ENCODE data around the gene CDH13. TPM values are rescaled to one million over a fixed set of nuclear protein-coding genes. Genes with fewer than 3 reads are reported as not detected.
A peak's percentile ranks its signal among the peaks of the same experiment; 100 is the strongest.

The CDH13 gene
- total and polyA plus RNA-seq, 2 donors (not counting 1 experiment from before 2014, with no cell fraction given), result 27.6 to 96.7 TPM

- Histone ChIP-seq H2AFZ (ENCODE audit: low read length) (no peak overlapping the region), H3K4me2 (ENCODE audit: extremely low read depth, insufficient read depth, low read length) (no peak overlapping the region), H3K27ac (ENCODE audit: insufficient read depth, low read length) (no peak overlapping the region), H3K27me3 (ENCODE audit: control insufficient read depth, insufficient read depth, low read length) (no peaks in the 10 kb centered on the region), H3K79me2 (ENCODE audit: control insufficient read depth, insufficient read depth, low read length) (no peaks in the 10 kb centered on the region), H3K4me1 (ENCODE audit: control insufficient read depth, extremely low read depth, insufficient read depth, low read length) (no peaks in the 10 kb centered on the region), H3K9me3 (ENCODE audit: control insufficient read depth, insufficient read depth, low read depth, low read length) (no peaks in the 10 kb centered on the region), H3K36me3 (ENCODE audit: control insufficient read depth, insufficient read depth, low read length) (no peaks in the 10 kb centered on the region), H4K20me1 (ENCODE audit: control insufficient read depth, extremely low read depth, insufficient read depth, low read length) (no peaks in the 10 kb centered on the region), H3K9ac (ENCODE audit: insufficient read depth, low read length) (no peak overlapping the region), H3K4me3 (replicated peaks in 1 of 4; ENCODE audit: control extremely low read depth in 1 of 4, insufficient read depth in 1 of 4, low read depth in 3 of 4, low read length in 4 of 4) (no peak overlapping the region)
- no peak for DNase-seq (ENCODE audit: low read depth in 2 of 2)
- TF ChIP-seq EZH2 (IDR thresholded peaks at IDR 0.05; ENCODE audit: low read length, missing control alignments) (no peak), CTCF (conservative IDR thresholded peaks at IDR 0.05 in 1 of 2, IDR thresholded peaks at IDR 0.05 in 1 of 2; ENCODE audit: low read depth in 1 of 2, low read length in 2 of 2) (no peak)
Observed at GRCh38 chr16:83198977-83199376, 572.2 kb downstream of the CDH13 start.

GRCh38 chr16:83200005-83200779 is 573.4 kb downstream of the CDH13 start:
- TF ChIP-seq EZH2 (IDR thresholded peaks at IDR 0.05; ENCODE audit: low read length, missing control alignments) (no peak), CTCF (conservative IDR thresholded peaks at IDR 0.05 in 1 of 2, IDR thresholded peaks at IDR 0.05 in 1 of 2; ENCODE audit: low read depth in 1 of 2, low read length in 2 of 2) (no peak)
- H3K9ac ChIP-seq (ENCODE audit: insufficient read depth, low read length), result no peak overlapping the region
- no peaks in the 10 kb centered on the region for H3K4me1 ChIP-seq (ENCODE audit: control insufficient read depth, extremely low read depth, insufficient read depth, low read length)
- no peak overlapping the region for H3K4me2 ChIP-seq (ENCODE audit: extremely low read depth, insufficient read depth, low read length)
- H4K20me1 ChIP-seq (ENCODE audit: control insufficient read depth, extremely low read depth, insufficient read depth, low read length), result no peaks in the 10 kb centered on the region
- H3K27ac ChIP-seq (ENCODE audit: insufficient read depth, low read length), result no peak overlapping the region
- no peaks in the 10 kb centered on the region for H3K79me2 ChIP-seq (ENCODE audit: control insufficient read depth, insufficient read depth, low read length)
- H3K27me3 ChIP-seq (ENCODE audit: control insufficient read depth, insufficient read depth, low read length), result no peaks in the 10 kb centered on the region
- no peak overlapping the region for H3K4me3 ChIP-seq (replicated peaks in 1 of 4; ENCODE audit: control extremely low read depth in 1 of 4, insufficient read depth in 1 of 4, low read depth in 3 of 4, low read length in 4 of 4)
- peak in 1 of 2 donors; percentile 29 for DNase-seq (ENCODE audit: low read depth in 2 of 2)
- H3K36me3 ChIP-seq (ENCODE audit: control insufficient read depth, insufficient read depth, low read length), result no peaks in the 10 kb centered on the region
- no peak overlapping the region for H2AFZ ChIP-seq (ENCODE audit: low read length)
- no peaks in the 10 kb centered on the region for H3K9me3 ChIP-seq (ENCODE audit: control insufficient read depth, insufficient read depth, low read depth, low read length)

- DNase-seq (ENCODE audit: low read depth in 2 of 2), result no peak
- H3K27ac ChIP-seq (ENCODE audit: insufficient read depth, low read length), result no peak overlapping the region
- no peaks in the 10 kb centered on the region for H4K20me1 ChIP-seq (ENCODE audit: control insufficient read depth, extremely low read depth, insufficient read depth, low read length)
Observed at GRCh38 chr16:83201748-83202147, 575.0 kb downstream of the CDH13 start.

More at GRCh38 chr16:83201748-83202147, 575.0 kb downstream of the CDH13 start:
- no peaks in the 10 kb centered on the region for H3K27me3 ChIP-seq (ENCODE audit: control insufficient read depth, insufficient read depth, low read length)
- H3K79me2 ChIP-seq (ENCODE audit: control insufficient read depth, insufficient read depth, low read length), result no peaks in the 10 kb centered on the region
- no peak overlapping the region for H3K4me2 ChIP-seq (ENCODE audit: extremely low read depth, insufficient read depth, low read length)
- no peaks in the 10 kb centered on the region for H3K36me3 ChIP-seq (ENCODE audit: control insufficient read depth, insufficient read depth, low read length)
- H3K9ac ChIP-seq (ENCODE audit: insufficient read depth, low read length), result no peak overlapping the region
- H3K9me3 ChIP-seq (ENCODE audit: control insufficient read depth, insufficient read depth, low read depth, low read length), result no peaks in the 10 kb centered on the region
- no peaks in the 10 kb centered on the region for H3K4me1 ChIP-seq (ENCODE audit: control insufficient read depth, extremely low read depth, insufficient read depth, low read length)
- no peak overlapping the region for H2AFZ ChIP-seq (ENCODE audit: low read length)
- H3K4me3 ChIP-seq (replicated peaks in 1 of 4; ENCODE audit: control extremely low read depth in 1 of 4, insufficient read depth in 1 of 4, low read depth in 3 of 4, low read length in 4 of 4), result no peak overlapping the region
- TF ChIP-seq CTCF (conservative IDR thresholded peaks at IDR 0.05 in 1 of 2, IDR thresholded peaks at IDR 0.05 in 1 of 2; ENCODE audit: low read depth in 1 of 2, low read length in 2 of 2), result no peak
- no peak for TF ChIP-seq EZH2 (IDR thresholded peaks at IDR 0.05; ENCODE audit: low read length, missing control alignments)

Data from fibroblast of lung (primary cell).